ENCODE measurements around the gene KCNE5. TPM values are rescaled to one million over a fixed set of nuclear protein-coding genes. Genes with fewer than 3 reads are reported as not detected.
"Not testable (repeated sequence)": the region's sequence is repeated elsewhere in the genome, so short reads cannot be mapped to it uniquely, and the experiment has no call there.

Gene KCNE5

DNA sequence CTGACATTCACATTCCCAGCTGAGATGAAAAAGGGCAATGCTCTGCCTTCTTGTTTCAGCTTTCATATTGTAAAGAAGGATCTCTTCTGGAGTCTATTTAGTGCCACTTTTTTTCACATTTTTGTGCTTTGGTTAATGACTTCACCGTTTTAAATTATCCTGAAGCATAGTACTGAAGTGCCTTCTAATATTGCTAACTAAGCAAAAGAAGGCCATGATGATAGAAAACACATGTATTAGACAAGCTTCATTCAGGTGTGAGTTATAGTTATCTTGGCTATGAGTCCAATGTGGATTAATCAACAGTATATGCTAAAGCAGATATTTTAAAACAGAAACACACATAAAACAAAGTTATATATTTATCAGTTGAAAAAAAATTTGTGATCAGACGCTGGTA is 47.9 kb downstream of the KCNE5 start:
- no peak overlapping the region for H2AK5ac ChIP-seq (ENCODE audit: low read length, severe bottlenecking)
- H2BK120ac ChIP-seq (ENCODE audit: low read depth, low read length) = no peak overlapping the region
- 63% methylated on average over 1 of the region's 2 CpGs for WGBS
- no peak overlapping the region for H3K27ac ChIP-seq (ENCODE audit: low read length, poor library complexity, severe bottlenecking)
- H3K23ac ChIP-seq (ENCODE audit: low read length in 2 of 2) = no peak overlapping the region
- H3K79me1 ChIP-seq (replicated peaks; ENCODE audit: low read length, poor library complexity, severe bottlenecking) = no peaks in the 10 kb centered on the region
- no peak overlapping the region for H4K91ac ChIP-seq (ENCODE audit: low read length)
- H2BK15ac ChIP-seq (ENCODE audit: low read depth, poor library complexity, severe bottlenecking) = no peak overlapping the region
- H3K4me3 ChIP-seq (ENCODE audit: insufficient read depth in 1 of 2, low read depth in 1 of 2, low read length in 2 of 2) = no peak overlapping the region
- H3K9me3 ChIP-seq (ENCODE audit: control insufficient read depth, low read length) = no peaks in the 10 kb centered on the region
- H2BK12ac ChIP-seq (ENCODE audit: low read length in 2 of 2) = no peak overlapping the region
- no peak overlapping the region for H2BK5ac ChIP-seq (ENCODE audit: low read depth, low read length, poor library complexity, severe bottlenecking)
- H3K4me1 ChIP-seq (ENCODE audit: control insufficient read depth, insufficient read depth, low read depth, low read length) = no peaks in the 10 kb centered on the region
- H3K9ac ChIP-seq (ENCODE audit: low read length) = no peak overlapping the region
- H3K14ac ChIP-seq (ENCODE audit: low read length in 2 of 2) = no peak overlapping the region
- DNase-seq = no peak
- no peak overlapping the region for H3K4ac ChIP-seq (ENCODE audit: low read depth in 1 of 2, low read length in 2 of 2)
- H3K36me3 ChIP-seq (ENCODE audit: control insufficient read depth in 1 of 2, insufficient read depth in 2 of 2, low read depth in 1 of 2, low read length in 2 of 2) = no peaks in the 10 kb centered on the region
- no peak overlapping the region for H3K18ac ChIP-seq (ENCODE audit: low read depth in 1 of 2, low read length in 2 of 2)
- H4K8ac ChIP-seq (ENCODE audit: low read length) = no peak overlapping the region
- H2AFZ ChIP-seq (ENCODE audit: low read depth, low read length) = no peak overlapping the region
- no peak overlapping the region for H3K4me2 ChIP-seq (ENCODE audit: low read length, poor library complexity, severe bottlenecking)
- H3K27me3 ChIP-seq (ENCODE audit: control insufficient read depth in 1 of 2, insufficient read depth in 1 of 2, low read length in 2 of 2) = peaks cover 0 to 57% of the 10 kb centered on the region in 2 experiments

DNA sequence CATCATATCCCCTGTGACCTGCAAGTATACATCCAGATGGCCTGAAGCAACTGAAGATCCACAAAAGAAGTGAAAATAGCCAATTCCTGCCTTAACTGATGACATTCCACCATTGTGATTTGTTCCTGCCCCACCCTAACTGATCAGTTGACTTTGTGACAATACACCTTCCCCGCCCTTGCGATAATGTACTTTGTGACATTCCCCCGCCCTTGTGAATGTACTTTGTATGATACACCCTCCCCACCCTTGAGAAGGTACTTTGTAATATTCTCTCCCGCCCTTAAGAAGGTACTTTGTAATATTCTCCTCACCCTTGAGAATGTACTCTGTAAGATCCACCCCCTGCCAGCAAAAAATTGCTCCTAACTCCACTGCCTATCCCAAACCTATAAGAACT is 48.9 kb downstream of the KCNE5 start:
- not testable (repeated sequence) for H3K4me1 ChIP-seq (ENCODE audit: control insufficient read depth, insufficient read depth, low read depth, low read length); H3K79me1 ChIP-seq (replicated peaks; ENCODE audit: low read length, poor library complexity, severe bottlenecking); H3K4me2 ChIP-seq (ENCODE audit: low read length, poor library complexity, severe bottlenecking); H4K91ac ChIP-seq (ENCODE audit: low read length); H3K23ac ChIP-seq (ENCODE audit: low read length in 2 of 2); H2BK120ac ChIP-seq (ENCODE audit: low read depth, low read length); H2AFZ ChIP-seq (ENCODE audit: low read depth, low read length); H3K14ac ChIP-seq (ENCODE audit: low read length in 2 of 2); H3K18ac ChIP-seq (ENCODE audit: low read depth in 1 of 2, low read length in 2 of 2); H3K4ac ChIP-seq (ENCODE audit: low read depth in 1 of 2, low read length in 2 of 2); H2BK5ac ChIP-seq (ENCODE audit: low read depth, low read length, poor library complexity, severe bottlenecking); H3K9ac ChIP-seq (ENCODE audit: low read length); H4K8ac ChIP-seq (ENCODE audit: low read length); H2BK15ac ChIP-seq (ENCODE audit: low read depth, poor library complexity, severe bottlenecking); H3K27ac ChIP-seq (ENCODE audit: low read length, poor library complexity, severe bottlenecking); H3K36me3 ChIP-seq (ENCODE audit: control insufficient read depth in 1 of 2, insufficient read depth in 2 of 2, low read depth in 1 of 2, low read length in 2 of 2); H3K4me3 ChIP-seq (ENCODE audit: insufficient read depth in 1 of 2, low read depth in 1 of 2, low read length in 2 of 2); H2BK12ac ChIP-seq (ENCODE audit: low read length in 2 of 2); DNase-seq; H2AK5ac ChIP-seq (ENCODE audit: low read length, severe bottlenecking); H3K9me3 ChIP-seq (ENCODE audit: control insufficient read depth, low read length)
- 69% methylated on average over 4 of the region's 4 CpGs for WGBS
- peaks cover 0 to 48% of the 10 kb centered on the region in 2 experiments for H3K27me3 ChIP-seq (ENCODE audit: control insufficient read depth in 1 of 2, insufficient read depth in 1 of 2, low read length in 2 of 2)

Small RNA genes lying within 50 kb of the gene (small RNA-seq; reads per million reads assigned to genes)
- not detected for gene AL118496.2 (ENCODE audit: low read depth)
